Effector memory CD8-positive, alpha-beta T cell (primary cell): ENCODE measurements around the gene IL10RA.

Experiments used
- ATAC-seq: fragments of 150-1000 bp; cut with Tn5 transposase; replicated peaks from 2 replicates; pipeline ENCODE4 v1.10.0; 2021; ENCODE audit warnings: mild to moderate bottlenecking, moderate library complexity
- DNase-seq, 3 experiments: peaks; one replicate each; pipeline ENCODE4 v3.0.0; 2021
- H3K27ac Mint-ChIP-seq, 2 donors: one replicate each; pipeline ENCODE4 v1.8.0; 2022; ENCODE audit warnings: mild to moderate bottlenecking in 2 of 2, mixed read lengths in 2 of 2, moderate library complexity in 2 of 2
- H3K27me3 Mint-ChIP-seq, 2 donors: one replicate each; pipeline ENCODE4 v1.8.0; 2022; ENCODE audit warnings: mixed read lengths in 2 of 2
- H3K36me3 Mint-ChIP-seq: one replicate; pipeline ENCODE4 v1.8.0; 2022; ENCODE audit warnings: mild to moderate bottlenecking, moderate library complexity, mixed read lengths; ENCODE audit not compliant: insufficient read depth
- H3K4me1 Mint-ChIP-seq, 2 donors: one replicate each; pipeline ENCODE4 v1.8.0; 2022; ENCODE audit warnings: low read depth in 2 of 2, mixed read lengths in 2 of 2
- H3K4me3 Mint-ChIP-seq, 2 donors: one replicate each; pipeline ENCODE4 v1.8.0; 2022; ENCODE audit warnings: mild to moderate bottlenecking in 2 of 2, mixed read lengths in 2 of 2, moderate library complexity in 2 of 2
- H3K9me3 Mint-ChIP-seq, 2 donors: one replicate each; pipeline ENCODE4 v1.8.0; 2022; ENCODE audit warnings: mixed read lengths in 2 of 2

The IL10RA gene

DNA sequence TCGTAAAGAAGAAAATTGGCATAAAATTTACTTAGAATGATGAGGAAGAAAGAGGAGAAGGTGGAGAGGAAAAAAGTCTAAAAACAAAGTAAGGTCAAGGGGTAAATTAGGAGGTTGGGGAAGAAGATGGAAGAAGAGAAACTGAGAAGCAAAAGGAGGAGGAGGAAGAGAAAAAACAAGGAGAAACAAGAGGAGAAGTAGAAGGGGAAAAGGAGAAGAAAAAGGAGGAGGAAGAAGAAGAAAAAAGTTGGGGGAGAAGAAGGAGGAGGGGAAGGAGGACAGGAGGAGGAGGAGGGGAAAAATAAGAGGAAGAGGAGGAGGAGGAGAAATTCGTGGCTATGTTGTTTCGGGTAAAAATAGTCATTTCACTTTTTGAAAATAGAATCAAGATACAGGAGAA lies 42.4 kb downstream of the IL10RA start:
- Mint-ChIP-seq H3K9me3 (no peaks in the 10 kb centered on the region), H3K4me3 (no peak overlapping the region), H3K27me3 (no peaks in the 10 kb centered on the region), H3K4me1 (peaks cover 14 to 41% of the 10 kb centered on the region in 2 donors), H3K27ac (peak overlapping the region in 1 of 2 donors; percentile 17), H3K36me3 (no peaks in the 10 kb centered on the region)
- DNase-seq (no peak), ATAC-seq (no peak)

- peak overlapping the region; percentile 36 to 41 for H3K27ac Mint-ChIP-seq
- H3K36me3 Mint-ChIP-seq: no peaks in the 10 kb centered on the region
- H3K27me3 Mint-ChIP-seq: no peaks in the 10 kb centered on the region
- DNase-seq: no peak
- H3K9me3 Mint-ChIP-seq: no peaks in the 10 kb centered on the region
- no peak for ATAC-seq
- H3K4me3 Mint-ChIP-seq: peak overlapping the region in 1 of 2 donors; percentile 16
- peaks cover 19 to 43% of the 10 kb centered on the region in 2 donors for H3K4me1 Mint-ChIP-seq
Observed at GRCh38 chr11:118033443-118033842, 47.2 kb downstream of the IL10RA start.

DNA sequence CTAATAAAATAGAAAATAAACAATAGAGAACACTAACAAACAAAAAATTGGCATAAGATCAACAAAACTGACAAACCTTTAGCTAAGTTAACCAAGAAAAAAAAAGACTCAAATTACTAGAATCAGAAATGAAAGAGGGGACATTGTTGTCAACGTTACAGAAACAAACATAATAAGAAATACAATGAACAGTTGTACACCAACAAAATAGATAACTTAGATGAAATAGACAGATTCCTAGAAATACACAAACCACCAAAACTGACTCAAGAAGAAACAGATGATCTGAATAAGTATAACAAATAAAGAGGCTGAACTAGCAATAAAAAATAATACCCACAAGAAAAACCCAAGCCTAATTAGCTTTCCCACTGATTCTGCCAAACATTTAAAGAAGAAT lies 55.9 kb downstream of the IL10RA start:
- peaks cover 51 to 69% of the 10 kb centered on the region in 2 donors for H3K4me1 Mint-ChIP-seq
- peaks cover 12% of the 10 kb centered on the region for H3K36me3 Mint-ChIP-seq
- peak overlapping the region; percentile 12 to 43 for H3K4me3 Mint-ChIP-seq
- H3K27me3 Mint-ChIP-seq: no peaks in the 10 kb centered on the region
- H3K9me3 Mint-ChIP-seq: no peaks in the 10 kb centered on the region
- DNase-seq (no peak), ATAC-seq (no peak)
- H3K27ac Mint-ChIP-seq: peak overlapping the region; percentile 80 to 98

DNA sequence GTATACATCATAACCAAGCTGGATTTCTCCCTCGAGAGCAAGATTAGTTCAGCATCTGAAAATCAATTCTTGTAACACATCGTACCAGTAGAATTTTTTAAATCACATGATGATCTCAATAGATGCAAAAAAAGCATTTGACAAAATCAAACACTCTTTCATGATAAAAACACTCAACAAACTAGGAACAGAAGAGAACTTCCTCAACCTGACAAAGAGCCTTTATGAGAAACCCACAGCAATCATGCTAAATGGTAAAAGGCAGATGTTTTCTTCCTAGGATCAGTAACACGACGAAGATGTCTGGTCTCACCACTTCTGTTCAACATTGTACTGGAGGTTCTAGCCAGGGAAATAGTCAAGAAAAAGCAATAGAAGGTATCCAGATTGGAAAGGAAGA lies 56.6 kb downstream of the IL10RA start:
- no peak for DNase-seq
- Mint-ChIP-seq H3K27me3 (no peaks in the 10 kb centered on the region), H3K9me3 (no peaks in the 10 kb centered on the region), H3K4me1 (peaks cover 54 to 69% of the 10 kb centered on the region in 2 donors), H3K36me3 (peaks cover 14% of the 10 kb centered on the region), H3K27ac (peak overlapping the region; percentile 80 to 98), H3K4me3 (peak overlapping the region in 1 of 2 donors; percentile 43)
- ATAC-seq: no peak

DNA sequence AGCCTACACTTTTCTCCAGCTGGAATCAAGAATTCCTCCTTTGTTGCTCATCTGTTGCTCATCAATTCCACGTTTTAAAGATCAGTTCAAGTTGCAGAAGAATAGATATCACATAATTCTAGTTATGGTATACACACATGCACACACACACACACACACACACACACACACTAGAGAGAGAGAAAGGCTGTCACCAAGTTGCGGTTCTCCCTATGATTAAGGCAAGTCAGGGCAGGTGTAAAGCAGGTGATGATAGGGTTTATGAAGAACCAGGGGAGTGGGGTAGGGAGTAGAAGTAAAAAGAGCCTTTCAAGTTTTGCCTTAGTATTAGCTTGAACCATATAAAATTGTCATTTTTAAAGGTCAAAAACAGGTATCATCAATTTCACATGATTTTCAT lies 59.0 kb downstream of the IL10RA start:
- DNase-seq: no peak
- Mint-ChIP-seq H3K4me3 (peak overlapping the region; percentile 66 to 70), H3K27ac (peak overlapping the region; percentile 96 to 98)

GRCh38 chr11:118046051-118046963 lies 60.1 kb downstream of the IL10RA start:
- peak overlapping the region; percentile 66 to 70 for H3K4me3 Mint-ChIP-seq
- peak overlapping the region; percentile 96 to 98 for H3K27ac Mint-ChIP-seq
- H3K36me3 Mint-ChIP-seq: peaks cover 16% of the 10 kb centered on the region
- ATAC-seq (peak; percentile 90), DNase-seq (peak; percentile 44 to 49 (median 46))
- peaks cover 71 to 87% of the 10 kb centered on the region in 2 donors for H3K4me1 Mint-ChIP-seq
- H3K27me3 Mint-ChIP-seq: no peaks in the 10 kb centered on the region
- H3K9me3 Mint-ChIP-seq: no peaks in the 10 kb centered on the region

More for the DNA sequence above, 59.0 kb downstream of the IL10RA start:
- ATAC-seq: no peak
- H3K27me3 Mint-ChIP-seq: no peaks in the 10 kb centered on the region
- no peaks in the 10 kb centered on the region for H3K9me3 Mint-ChIP-seq
- H3K4me1 Mint-ChIP-seq: peaks cover 62 to 76% of the 10 kb centered on the region in 2 donors
- peaks cover 16% of the 10 kb centered on the region for H3K36me3 Mint-ChIP-seq

DNA sequence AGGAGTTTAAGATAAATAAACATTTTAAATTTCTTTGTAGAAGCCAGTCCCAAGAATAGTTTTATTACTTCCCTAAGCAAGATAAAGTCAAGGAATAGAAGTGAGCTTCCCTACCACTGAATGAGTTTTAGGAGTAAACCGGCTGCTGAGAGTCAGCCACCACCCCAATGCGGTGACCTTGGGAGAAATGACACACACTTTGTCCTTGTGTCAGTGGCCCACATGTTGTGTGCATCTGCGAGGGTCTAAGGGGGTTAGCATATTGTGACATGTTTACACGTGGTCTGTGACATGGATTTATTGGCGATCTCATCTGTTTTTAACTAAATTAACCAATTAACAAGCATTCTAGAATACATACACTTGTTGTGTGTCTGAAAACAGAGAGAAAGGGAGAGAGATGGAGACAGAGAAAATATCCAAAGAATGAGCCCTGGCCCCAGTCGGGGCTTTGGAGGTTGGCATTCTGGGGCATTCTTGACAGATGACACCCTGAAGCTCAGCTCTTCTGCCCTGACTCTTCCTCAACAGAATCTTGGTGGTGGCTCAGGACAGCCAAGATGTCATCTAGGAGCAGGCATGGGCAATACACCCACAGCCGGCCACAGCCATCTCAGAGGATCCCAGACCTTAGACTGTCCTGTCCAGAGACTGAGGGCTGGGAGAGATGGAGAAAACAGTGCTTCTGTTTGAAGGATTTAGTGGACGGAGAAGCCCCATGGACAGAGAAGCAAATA lies 60.9 kb downstream of the IL10RA start:
- Mint-ChIP-seq H3K4me3 (peak overlapping the region; percentile 66 to 70), H3K27me3 (no peaks in the 10 kb centered on the region), H3K27ac (peak overlapping the region; percentile 96 to 98), H3K9me3 (no peaks in the 10 kb centered on the region), H3K36me3 (peaks cover 16% of the 10 kb centered on the region), H3K4me1 (peaks cover 74 to 89% of the 10 kb centered on the region in 2 donors)
- no peak for ATAC-seq
- no peak for DNase-seq

DNA sequence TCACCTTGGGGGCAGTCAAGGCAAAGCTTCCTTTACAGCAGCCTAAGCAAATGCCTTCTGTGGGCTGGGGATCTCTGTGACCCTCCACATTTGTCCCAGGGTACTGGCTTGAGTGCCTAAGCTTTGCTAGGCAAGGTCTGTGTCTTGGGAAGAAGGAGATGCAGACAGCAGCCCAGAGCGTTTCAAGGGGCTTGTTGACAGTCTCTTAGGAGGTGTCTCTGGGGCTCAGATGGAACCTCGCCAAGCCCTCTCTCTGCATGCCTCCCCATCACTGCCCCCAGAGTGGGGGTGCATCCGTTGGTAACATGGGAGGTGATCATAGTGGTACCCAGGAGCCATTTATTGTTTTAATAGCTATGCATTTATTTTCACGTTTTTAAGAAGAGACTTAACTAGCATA lies 61.6 kb downstream of the IL10RA start:
- H3K27me3 Mint-ChIP-seq: no peaks in the 10 kb centered on the region
- peaks cover 73 to 89% of the 10 kb centered on the region in 2 donors for H3K4me1 Mint-ChIP-seq
- ATAC-seq: no peak
- H3K4me3 Mint-ChIP-seq: peak overlapping the region; percentile 65 to 66
- peak overlapping the region; percentile 96 to 98 for H3K27ac Mint-ChIP-seq
- no peaks in the 10 kb centered on the region for H3K9me3 Mint-ChIP-seq
- peaks cover 13% of the 10 kb centered on the region for H3K36me3 Mint-ChIP-seq
- no peak for DNase-seq

DNA sequence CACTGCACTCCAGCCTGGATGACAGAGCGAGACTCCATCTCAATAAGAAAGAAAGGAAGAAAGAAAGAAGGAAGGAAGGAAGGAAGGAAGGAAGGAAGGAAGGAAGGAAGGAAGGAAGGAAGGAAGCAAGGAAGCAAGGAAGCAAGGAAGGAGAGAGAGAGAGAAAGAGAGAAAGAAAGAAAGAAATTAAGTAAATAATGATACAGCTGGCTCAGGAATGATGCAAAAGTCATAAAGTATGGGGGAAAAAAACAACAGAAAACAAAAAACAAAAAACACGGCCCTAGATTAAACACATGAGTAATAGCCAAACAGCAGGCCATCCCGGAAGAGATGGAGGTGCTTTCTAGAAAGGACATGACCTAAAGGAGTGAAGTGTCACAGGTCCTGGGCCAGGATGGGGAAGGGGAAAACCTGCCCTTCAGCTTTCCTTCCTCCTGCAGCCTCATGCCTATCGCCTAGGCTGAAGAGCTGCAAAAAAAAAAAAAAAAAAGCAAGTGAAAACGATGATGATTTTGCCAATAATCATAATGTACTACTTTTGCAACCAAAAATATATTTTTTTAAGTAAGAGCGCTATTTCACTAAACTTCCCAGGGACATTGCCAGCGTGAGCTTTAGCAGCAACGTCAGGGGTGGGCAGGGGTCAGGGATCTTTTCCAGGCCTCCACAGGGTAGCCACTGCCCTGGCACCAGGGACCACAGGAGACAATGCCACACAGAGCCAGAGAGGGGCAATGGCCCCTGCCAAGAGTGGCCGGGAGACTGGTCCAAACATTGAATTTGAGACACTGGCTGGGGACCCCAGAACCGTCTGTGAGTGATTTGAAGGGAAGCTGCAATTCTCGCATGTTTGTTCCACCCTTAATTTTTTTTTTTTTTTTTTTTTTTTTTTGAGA lies 62.5 kb downstream of the IL10RA start:
- peak overlapping the region; percentile 96 to 98 for H3K27ac Mint-ChIP-seq
- no peak for ATAC-seq

DNA sequence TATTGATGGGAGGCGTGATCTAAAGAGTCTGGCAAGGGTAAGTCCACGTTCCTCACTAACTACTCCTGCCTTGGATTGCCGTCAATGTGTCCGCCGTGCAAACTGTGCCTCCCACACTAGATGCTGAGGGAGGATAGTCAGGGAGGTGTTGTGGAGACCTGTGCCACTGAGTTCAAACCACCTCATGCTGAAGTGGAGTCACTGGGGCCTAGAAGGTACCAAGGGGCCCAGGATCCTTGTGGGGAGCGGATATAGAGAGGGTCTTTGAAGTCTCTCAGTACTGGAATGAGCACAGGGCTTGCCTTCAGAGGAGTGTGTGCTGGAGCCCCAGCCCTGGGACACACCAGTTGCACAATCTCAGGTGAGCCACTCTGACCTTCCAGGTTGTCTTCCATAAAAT lies 63.6 kb downstream of the IL10RA start:
- H3K4me3 Mint-ChIP-seq: peak overlapping the region; percentile 23 to 56
- no peaks in the 10 kb centered on the region for H3K9me3 Mint-ChIP-seq
- DNase-seq (no peak), ATAC-seq (no peak)
- H3K4me1 Mint-ChIP-seq: peaks cover 67 to 79% of the 10 kb centered on the region in 2 donors
- peak overlapping the region; percentile 88 to 95 for H3K27ac Mint-ChIP-seq
- no peaks in the 10 kb centered on the region for H3K27me3 Mint-ChIP-seq
- H3K36me3 Mint-ChIP-seq: peaks cover 14% of the 10 kb centered on the region

More for the DNA sequence above, 62.5 kb downstream of the IL10RA start:
- Mint-ChIP-seq H3K9me3 (no peaks in the 10 kb centered on the region), H3K4me3 (peak overlapping the region; percentile 65 to 66), H3K36me3 (peaks cover 16% of the 10 kb centered on the region), H3K27me3 (no peaks in the 10 kb centered on the region), H3K4me1 (peaks cover 73 to 86% of the 10 kb centered on the region in 2 donors)
- no peak for DNase-seq

DNA sequence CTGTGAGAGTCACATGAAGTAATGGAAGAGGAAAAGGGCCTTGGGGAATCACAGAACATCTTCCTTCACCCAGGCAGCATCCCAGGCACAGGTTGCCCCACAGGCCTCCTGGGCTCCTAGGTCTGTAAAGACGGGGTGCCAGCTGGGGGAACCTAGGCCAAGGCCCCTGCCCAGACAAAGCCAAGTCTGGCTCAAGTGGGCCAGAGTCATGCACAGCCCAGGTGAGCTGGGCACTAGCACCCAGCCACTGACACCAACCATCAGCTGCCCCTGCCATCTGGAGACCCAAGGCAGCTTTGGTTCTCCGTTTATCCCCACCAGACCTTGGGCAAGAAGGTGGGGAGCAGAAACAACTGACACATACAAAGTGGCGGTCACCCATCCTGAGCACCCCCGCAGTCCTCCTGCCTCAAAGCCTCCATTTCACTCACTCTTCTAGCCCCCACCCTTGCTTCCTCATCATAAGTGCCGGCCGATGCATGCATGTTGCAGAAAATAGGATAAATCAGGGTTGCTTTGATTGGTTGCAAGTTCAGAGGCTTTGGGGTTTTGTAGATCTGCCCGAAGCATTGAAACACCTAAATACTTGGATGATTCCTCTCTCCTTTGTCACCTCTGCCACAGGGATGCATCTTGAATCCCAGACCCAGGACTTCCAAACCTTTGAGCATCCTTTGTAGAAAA lies 64.2 kb downstream of the IL10RA start:
- Mint-ChIP-seq H3K27me3 (no peaks in the 10 kb centered on the region), H3K36me3 (peaks cover 8% of the 10 kb centered on the region), H3K4me3 (peak overlapping the region; percentile 63 to 76), H3K27ac (peak overlapping the region; percentile 88 to 95), H3K9me3 (no peaks in the 10 kb centered on the region), H3K4me1 (peaks cover 62 to 73% of the 10 kb centered on the region in 2 donors)
- DNase-seq: no peak
- ATAC-seq: no peak
